ENCODE data around the gene GRIP2. TPM values are rescaled to one million over a fixed set of nuclear protein-coding genes. Genes with fewer than 3 reads are reported as not detected.

Gene GRIP2
- total RNA-seq, 1 donor from 2014 or later = 8.9 TPM

DNA sequence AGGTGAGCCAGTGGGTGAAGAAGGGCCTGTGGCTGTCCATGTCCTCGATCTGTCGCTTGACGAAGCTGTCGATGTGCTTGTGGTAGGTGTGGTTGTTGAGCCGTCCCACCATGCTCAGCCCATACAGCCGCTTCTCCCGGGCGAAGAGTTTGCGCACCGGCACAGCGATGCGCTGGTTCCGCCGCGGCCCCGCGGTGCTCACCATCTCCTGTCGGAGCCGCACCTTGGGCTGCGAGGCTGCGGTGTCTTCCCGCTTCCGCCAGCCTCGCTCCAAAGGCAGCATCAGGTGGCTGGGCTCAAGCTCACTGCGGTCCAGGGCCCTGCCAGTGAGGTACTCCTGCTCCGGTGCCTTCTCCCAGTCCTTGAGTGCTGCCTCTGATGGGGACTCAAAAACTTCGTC lies 34.0 kb upstream of the GRIP2 start:
- Histone ChIP-seq H3K4me3 (ENCODE audit: low read length in 3 of 3) (no peak overlapping the region), H3K36me3 (ENCODE audit: control insufficient read depth in 3 of 3, insufficient read depth in 3 of 3, low read length in 3 of 3) (no peaks in the 10 kb centered on the region), H3K9me3 (ENCODE audit: control insufficient read depth in 3 of 3, low read length in 3 of 3) (no peaks in the 10 kb centered on the region), H3K9ac (ENCODE audit: low read depth in 1 of 3, low read length in 3 of 3) (no peak overlapping the region), H3K27me3 (ENCODE audit: control insufficient read depth in 3 of 3, insufficient read depth in 3 of 3, low read length in 3 of 3) (peaks cover 6 to 51% (median 15%) of the 10 kb centered on the region in 3 donors), H3K4me1 (ENCODE audit: control insufficient read depth in 3 of 3, insufficient read depth in 3 of 3, low read length in 3 of 3) (no peaks in the 10 kb centered on the region), H3K27ac (ENCODE audit: low read depth, low read length) (no peak overlapping the region)

DNA sequence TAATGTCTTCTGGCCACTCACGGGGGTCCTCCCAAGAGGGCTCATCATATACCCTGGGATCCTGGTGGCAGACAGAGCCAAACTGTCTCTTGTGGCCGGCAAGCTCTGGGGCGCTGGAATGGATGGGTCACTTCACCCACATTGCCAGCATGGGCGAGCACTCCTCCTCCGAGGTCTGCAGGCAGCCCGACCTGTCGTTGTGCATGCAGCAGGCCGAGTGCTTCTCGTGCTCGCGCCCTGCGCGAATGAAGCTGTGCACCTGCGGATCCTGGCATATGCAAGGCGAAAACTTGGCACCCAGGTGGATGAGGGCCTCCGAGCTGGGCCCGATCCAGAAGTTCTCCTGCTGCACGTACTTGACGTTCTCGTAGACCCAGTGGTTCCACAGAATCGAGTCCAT lies 33.6 kb upstream of the GRIP2 start:
- H3K9me3 ChIP-seq (ENCODE audit: control insufficient read depth in 3 of 3, low read length in 3 of 3) = no peaks in the 10 kb centered on the region

DNA sequence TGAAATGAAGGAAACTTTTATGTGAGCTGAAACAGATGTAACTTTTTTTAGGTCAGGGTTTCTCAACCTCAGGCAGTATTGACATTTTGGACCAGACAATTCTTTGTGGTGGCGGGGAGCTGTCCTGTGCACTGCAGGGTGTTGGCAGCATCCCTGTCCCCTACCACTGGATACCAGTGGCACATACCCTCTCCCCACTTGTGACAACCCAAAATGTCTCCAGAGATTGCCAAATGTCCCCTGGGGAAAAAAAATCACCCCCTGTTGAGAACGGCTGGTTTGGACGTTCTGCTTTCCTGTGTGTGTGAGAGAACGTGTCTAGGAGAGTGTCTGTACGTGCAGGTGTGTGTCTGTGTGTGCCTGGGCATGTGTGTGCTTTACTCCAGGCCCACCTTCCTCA lies 30.7 kb upstream of the GRIP2 start:
- Histone ChIP-seq H3K9me3 (ENCODE audit: control insufficient read depth in 3 of 3, low read length in 3 of 3) (no peaks in the 10 kb centered on the region), H3K27me3 (ENCODE audit: control insufficient read depth in 3 of 3, insufficient read depth in 3 of 3, low read length in 3 of 3) (peaks cover 6 to 54% (median 15%) of the 10 kb centered on the region in 3 donors), H3K4me3 (ENCODE audit: low read length in 3 of 3) (no peak overlapping the region), H3K36me3 (ENCODE audit: control insufficient read depth in 3 of 3, insufficient read depth in 3 of 3, low read length in 3 of 3) (no peaks in the 10 kb centered on the region), H3K9ac (ENCODE audit: low read depth in 1 of 3, low read length in 3 of 3) (no peak overlapping the region), H3K27ac (ENCODE audit: low read depth, low read length) (no peak overlapping the region), H3K4me1 (ENCODE audit: control insufficient read depth in 3 of 3, insufficient read depth in 3 of 3, low read length in 3 of 3) (peaks cover 0 to 6% (median 4%) of the 10 kb centered on the region in 3 donors)

More for the DNA sequence above, 33.6 kb upstream of the GRIP2 start:
- no peaks in the 10 kb centered on the region for H3K4me1 ChIP-seq (ENCODE audit: control insufficient read depth in 3 of 3, insufficient read depth in 3 of 3, low read length in 3 of 3)
- no peaks in the 10 kb centered on the region for H3K36me3 ChIP-seq (ENCODE audit: control insufficient read depth in 3 of 3, insufficient read depth in 3 of 3, low read length in 3 of 3)
- H3K27ac ChIP-seq (ENCODE audit: low read depth, low read length) = no peak overlapping the region
- no peak overlapping the region for H3K4me3 ChIP-seq (ENCODE audit: low read length in 3 of 3)
- H3K27me3 ChIP-seq (ENCODE audit: control insufficient read depth in 3 of 3, insufficient read depth in 3 of 3, low read length in 3 of 3) = peaks cover 6 to 52% (median 15%) of the 10 kb centered on the region in 3 donors
- H3K9ac ChIP-seq (ENCODE audit: low read depth in 1 of 3, low read length in 3 of 3) = no peak overlapping the region

DNA sequence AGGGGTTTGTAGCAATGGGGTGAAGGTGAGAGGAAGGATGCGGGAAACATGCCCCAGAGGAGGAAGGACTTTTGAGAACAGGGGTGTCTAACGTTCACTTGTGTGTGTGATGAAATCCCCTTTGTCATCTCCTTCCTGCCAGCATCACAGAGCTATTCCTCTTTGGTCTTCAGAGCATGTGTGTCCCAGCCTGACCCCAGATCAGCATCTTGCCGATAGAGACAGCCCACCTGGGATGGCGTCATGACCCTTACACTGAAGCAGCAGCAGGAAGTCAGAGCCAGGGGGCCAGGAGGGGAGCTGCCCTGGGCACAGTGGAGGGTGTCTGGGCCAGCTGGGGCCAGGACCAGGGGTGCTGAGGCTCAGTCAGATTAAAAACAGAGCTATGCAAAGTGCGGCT lies 29.9 kb upstream of the GRIP2 start:
- Histone ChIP-seq H3K27me3 (ENCODE audit: control insufficient read depth in 3 of 3, insufficient read depth in 3 of 3, low read length in 3 of 3) (peaks cover 6 to 50% (median 15%) of the 10 kb centered on the region in 3 donors), H3K4me3 (ENCODE audit: low read length in 3 of 3) (no peak overlapping the region), H3K4me1 (ENCODE audit: control insufficient read depth in 3 of 3, insufficient read depth in 3 of 3, low read length in 3 of 3) (peaks cover 0 to 9% (median 4%) of the 10 kb centered on the region in 3 donors), H3K36me3 (ENCODE audit: control insufficient read depth in 3 of 3, insufficient read depth in 3 of 3, low read length in 3 of 3) (no peaks in the 10 kb centered on the region), H3K27ac (ENCODE audit: low read depth, low read length) (no peak overlapping the region), H3K9me3 (ENCODE audit: control insufficient read depth in 3 of 3, low read length in 3 of 3) (no peaks in the 10 kb centered on the region), H3K9ac (ENCODE audit: low read depth in 1 of 3, low read length in 3 of 3) (no peak overlapping the region)

DNA sequence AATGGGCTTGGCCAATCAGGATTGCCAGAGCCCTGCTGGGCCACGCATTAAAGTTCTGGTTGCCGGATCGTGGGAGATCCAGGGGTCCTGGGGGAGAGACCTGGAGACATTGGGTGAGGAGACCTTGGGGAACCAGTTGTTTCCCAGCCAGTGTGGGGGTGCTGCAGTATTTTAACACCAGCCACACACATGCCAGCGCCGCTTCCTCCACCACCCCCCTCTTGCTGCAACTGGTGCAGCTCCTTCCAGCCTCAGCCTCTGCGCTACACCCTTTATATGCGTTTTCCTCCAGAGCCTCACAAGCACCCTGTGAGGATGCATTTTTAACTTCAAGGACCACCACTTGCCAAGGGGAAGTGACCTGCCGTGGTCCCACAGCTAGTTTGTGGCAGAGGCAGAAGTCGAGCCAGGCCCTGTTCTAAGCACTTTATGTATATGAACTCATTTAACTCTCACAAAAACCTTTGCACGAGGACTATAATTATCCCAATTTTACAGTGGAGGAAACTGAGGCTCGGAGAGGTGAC lies 29.4 kb upstream of the GRIP2 start:
- peaks cover 0 to 9% (median 4%) of the 10 kb centered on the region in 3 donors for H3K4me1 ChIP-seq (ENCODE audit: control insufficient read depth in 3 of 3, insufficient read depth in 3 of 3, low read length in 3 of 3)
- no peaks in the 10 kb centered on the region for H3K9me3 ChIP-seq (ENCODE audit: control insufficient read depth in 3 of 3, low read length in 3 of 3)
- H3K4me3 ChIP-seq (ENCODE audit: low read length in 3 of 3) = no peak overlapping the region
- H3K27me3 ChIP-seq (ENCODE audit: control insufficient read depth in 3 of 3, insufficient read depth in 3 of 3, low read length in 3 of 3) = peaks cover 6 to 49% (median 15%) of the 10 kb centered on the region in 3 donors
- H3K36me3 ChIP-seq (ENCODE audit: control insufficient read depth in 3 of 3, insufficient read depth in 3 of 3, low read length in 3 of 3) = no peaks in the 10 kb centered on the region
- H3K27ac ChIP-seq (ENCODE audit: low read depth, low read length) = no peak overlapping the region
- no peak overlapping the region for H3K9ac ChIP-seq (ENCODE audit: low read depth in 1 of 3, low read length in 3 of 3)

DNA sequence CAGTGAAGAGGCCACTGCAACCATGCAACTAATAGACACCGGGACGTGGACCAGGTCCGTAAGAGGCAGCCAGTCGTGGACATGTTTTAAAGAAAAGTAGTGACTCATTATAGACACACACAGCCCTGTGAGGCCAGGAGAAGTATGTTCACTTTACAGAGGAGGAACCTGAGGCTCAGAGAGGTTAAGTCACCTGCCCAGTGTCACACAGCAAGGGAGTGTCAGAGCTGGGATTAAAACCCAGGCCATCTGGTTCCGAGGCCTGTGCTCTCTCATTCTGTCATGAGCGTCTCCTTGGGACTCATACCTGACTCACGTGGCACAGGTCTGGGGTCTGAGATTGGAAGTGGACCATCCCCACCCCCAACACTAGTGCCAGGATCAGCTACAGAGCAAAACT lies 28.1 kb upstream of the GRIP2 start:
- Histone ChIP-seq H3K4me3 (ENCODE audit: low read length in 3 of 3) (no peak overlapping the region), H3K36me3 (ENCODE audit: control insufficient read depth in 3 of 3, insufficient read depth in 3 of 3, low read length in 3 of 3) (no peaks in the 10 kb centered on the region), H3K4me1 (ENCODE audit: control insufficient read depth in 3 of 3, insufficient read depth in 3 of 3, low read length in 3 of 3) (peaks cover 2 to 16% (median 9%) of the 10 kb centered on the region in 3 donors), H3K9me3 (ENCODE audit: control insufficient read depth in 3 of 3, low read length in 3 of 3) (no peaks in the 10 kb centered on the region), H3K9ac (ENCODE audit: low read depth in 1 of 3, low read length in 3 of 3) (no peak overlapping the region), H3K27ac (ENCODE audit: low read depth, low read length) (no peak overlapping the region), H3K27me3 (ENCODE audit: control insufficient read depth in 3 of 3, insufficient read depth in 3 of 3, low read length in 3 of 3) (peaks cover 6 to 41% (median 9%) of the 10 kb centered on the region in 3 donors)

DNA sequence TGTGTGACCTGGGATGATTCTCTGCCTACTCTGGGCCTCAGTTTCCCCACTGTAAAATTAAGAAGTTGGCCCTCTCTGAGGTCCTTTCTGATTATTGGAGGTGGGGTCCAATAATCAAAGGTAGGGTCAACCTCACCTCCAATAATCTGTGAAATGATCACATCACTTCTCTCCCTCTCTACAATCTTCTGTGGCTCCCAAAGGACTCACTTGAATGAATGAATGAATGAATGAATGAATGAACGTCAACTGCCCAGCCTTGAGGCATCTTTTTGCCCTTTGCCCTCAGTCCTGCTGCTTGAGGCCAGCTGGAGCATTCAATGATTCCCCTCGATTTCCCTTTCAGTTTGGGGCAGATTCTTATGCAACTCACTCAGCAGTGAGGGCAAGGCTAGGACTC lies 26.7 kb upstream of the GRIP2 start:
- Histone ChIP-seq H3K9me3 (ENCODE audit: control insufficient read depth in 3 of 3, low read length in 3 of 3) (no peaks in the 10 kb centered on the region), H3K27me3 (ENCODE audit: control insufficient read depth in 3 of 3, insufficient read depth in 3 of 3, low read length in 3 of 3) (peaks cover 6 to 42% (median 10%) of the 10 kb centered on the region in 3 donors), H3K36me3 (ENCODE audit: control insufficient read depth in 3 of 3, insufficient read depth in 3 of 3, low read length in 3 of 3) (no peaks in the 10 kb centered on the region), H3K4me1 (ENCODE audit: control insufficient read depth in 3 of 3, insufficient read depth in 3 of 3, low read length in 3 of 3) (peaks cover 2 to 16% (median 9%) of the 10 kb centered on the region in 3 donors), H3K4me3 (ENCODE audit: low read length in 3 of 3) (no peak overlapping the region), H3K27ac (ENCODE audit: low read depth, low read length) (no peak overlapping the region), H3K9ac (ENCODE audit: low read depth in 1 of 3, low read length in 3 of 3) (no peak overlapping the region)

DNA sequence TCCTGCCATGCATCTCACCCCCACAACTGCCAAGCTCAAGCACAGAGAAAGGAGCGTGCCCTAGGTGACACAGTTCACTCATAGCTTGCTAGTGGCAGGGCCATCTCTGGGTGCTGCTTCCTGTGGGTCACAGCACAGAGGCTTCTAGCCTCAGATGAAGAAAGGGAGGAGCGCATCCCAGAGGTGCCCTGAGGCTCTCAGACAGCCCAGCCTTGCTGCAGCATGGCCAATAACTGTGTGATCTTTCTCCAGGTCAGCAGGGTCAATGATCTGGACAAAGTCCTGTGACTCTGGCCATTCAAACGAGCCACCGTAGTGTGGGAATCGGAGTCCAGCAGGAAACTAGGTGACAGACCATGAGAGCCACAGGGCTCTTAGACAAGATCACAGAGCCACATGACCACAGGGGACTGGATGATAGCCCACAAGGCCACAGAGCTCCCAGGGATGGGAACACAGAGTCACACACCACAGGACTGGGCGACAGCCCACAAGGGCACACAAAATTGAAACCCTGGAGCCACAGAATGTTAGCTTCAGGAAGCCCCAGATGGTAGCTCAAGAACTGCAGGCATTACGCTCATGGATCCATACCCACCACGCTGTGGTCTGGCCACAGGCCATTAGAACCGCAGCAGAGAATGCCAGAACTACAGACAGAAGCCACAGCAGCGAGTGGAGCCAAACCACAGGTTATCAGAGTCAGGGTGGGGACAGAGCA lies 25.9 kb upstream of the GRIP2 start:
- Histone ChIP-seq H3K4me3 (ENCODE audit: low read length in 3 of 3) (no peak overlapping the region), H3K27me3 (ENCODE audit: control insufficient read depth in 3 of 3, insufficient read depth in 3 of 3, low read length in 3 of 3) (peaks cover 4 to 41% (median 16%) of the 10 kb centered on the region in 3 donors)

DNA sequence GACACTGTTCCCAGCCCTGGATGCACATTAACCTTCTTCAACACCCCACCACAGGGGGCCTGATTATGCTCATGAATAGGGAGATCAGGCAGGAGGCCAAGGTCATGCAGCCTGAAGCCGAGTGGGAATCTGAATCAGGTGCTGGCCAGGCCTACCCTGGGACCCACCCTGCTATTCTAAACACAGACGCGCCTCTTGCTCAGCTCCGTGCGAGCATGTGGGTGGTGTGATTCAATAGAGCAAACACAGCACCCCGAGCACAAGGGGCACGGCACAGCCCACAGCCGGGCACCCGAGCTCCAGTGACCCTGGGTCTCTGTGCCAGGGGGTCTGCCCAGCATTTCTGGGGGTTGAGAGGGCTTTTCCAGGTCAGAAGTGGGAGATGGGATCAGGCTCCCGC lies 24.6 kb upstream of the GRIP2 start:
- H3K4me3 ChIP-seq (ENCODE audit: low read length in 3 of 3) = no peak overlapping the region
- no peaks in the 10 kb centered on the region for H3K36me3 ChIP-seq (ENCODE audit: control insufficient read depth in 3 of 3, insufficient read depth in 3 of 3, low read length in 3 of 3)
- peaks cover 3 to 33% (median 16%) of the 10 kb centered on the region in 3 donors for H3K27me3 ChIP-seq (ENCODE audit: control insufficient read depth in 3 of 3, insufficient read depth in 3 of 3, low read length in 3 of 3)
- H3K27ac ChIP-seq (ENCODE audit: low read depth, low read length) = no peak overlapping the region
- no peak overlapping the region for H3K9ac ChIP-seq (ENCODE audit: low read depth in 1 of 3, low read length in 3 of 3)
- no peaks in the 10 kb centered on the region for H3K9me3 ChIP-seq (ENCODE audit: control insufficient read depth in 3 of 3, low read length in 3 of 3)
- peaks cover 2 to 16% (median 9%) of the 10 kb centered on the region in 3 donors for H3K4me1 ChIP-seq (ENCODE audit: control insufficient read depth in 3 of 3, insufficient read depth in 3 of 3, low read length in 3 of 3)

More for the DNA sequence above, 25.9 kb upstream of the GRIP2 start:
- Histone ChIP-seq H3K27ac (ENCODE audit: low read depth, low read length) (no peak overlapping the region), H3K4me1 (ENCODE audit: control insufficient read depth in 3 of 3, insufficient read depth in 3 of 3, low read length in 3 of 3) (peaks cover 2 to 16% (median 9%) of the 10 kb centered on the region in 3 donors), H3K9me3 (ENCODE audit: control insufficient read depth in 3 of 3, low read length in 3 of 3) (no peaks in the 10 kb centered on the region), H3K36me3 (ENCODE audit: control insufficient read depth in 3 of 3, insufficient read depth in 3 of 3, low read length in 3 of 3) (no peaks in the 10 kb centered on the region), H3K9ac (ENCODE audit: low read depth in 1 of 3, low read length in 3 of 3) (no peak overlapping the region)

DNA sequence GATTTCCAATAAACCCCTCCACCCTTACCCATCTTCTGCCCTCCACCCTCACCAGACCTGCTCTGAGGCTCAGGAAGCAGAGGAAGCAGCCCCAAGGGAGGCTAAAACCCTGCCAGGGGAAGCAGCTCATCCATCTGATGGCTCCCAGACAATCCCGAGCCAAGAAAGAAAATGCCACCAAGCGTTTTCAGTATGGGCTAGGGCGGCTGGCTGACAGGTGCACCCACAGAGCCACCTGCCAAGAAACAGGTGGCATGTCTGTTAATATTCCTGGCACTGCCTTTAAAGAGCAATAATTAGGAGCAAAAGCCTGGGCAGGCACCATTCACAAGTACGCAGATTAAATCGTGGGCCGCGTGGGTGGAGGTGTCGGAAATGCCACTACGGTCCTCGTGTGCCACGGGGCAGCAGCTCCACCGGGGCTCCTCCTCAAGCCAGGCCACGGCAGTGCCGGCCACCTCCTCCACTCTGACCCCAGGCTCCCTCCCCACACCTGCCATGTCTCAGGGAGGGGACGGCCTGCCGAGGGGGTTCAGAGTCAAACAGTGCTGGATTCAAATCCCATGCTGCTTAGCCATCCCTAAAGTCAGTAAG lies 23.9 kb upstream of the GRIP2 start:
- Histone ChIP-seq H3K27ac (ENCODE audit: low read depth, low read length) (no peak overlapping the region), H3K27me3 (ENCODE audit: control insufficient read depth in 3 of 3, insufficient read depth in 3 of 3, low read length in 3 of 3) (peaks cover 3 to 28% (median 16%) of the 10 kb centered on the region in 3 donors), H3K4me1 (ENCODE audit: control insufficient read depth in 3 of 3, insufficient read depth in 3 of 3, low read length in 3 of 3) (peaks cover 2 to 16% (median 9%) of the 10 kb centered on the region in 3 donors), H3K4me3 (ENCODE audit: low read length in 3 of 3) (no peak overlapping the region), H3K9me3 (ENCODE audit: control insufficient read depth in 3 of 3, low read length in 3 of 3) (no peaks in the 10 kb centered on the region), H3K36me3 (ENCODE audit: control insufficient read depth in 3 of 3, insufficient read depth in 3 of 3, low read length in 3 of 3) (no peaks in the 10 kb centered on the region), H3K9ac (ENCODE audit: low read depth in 1 of 3, low read length in 3 of 3) (no peak overlapping the region)

Measured in skeletal muscle tissue (tissue), 4 donors.